Prostate gland (tissue), 2 donors: ENCODE measurements around the gene ITGAV. TPM values are rescaled to one million over a fixed set of nuclear protein-coding genes. Genes with fewer than 3 reads are reported as not detected.

ENCODE experiments used
- DNase-seq: peaks from one replicate; pipeline ENCODE4 v3.0.0-alpha.2; 2019; ENCODE audit warnings: low spot score
- H3K27ac ChIP-seq, 2 donors: fragments of 200-600 bp; sonication (generic); 2 replicates each; pipeline ENCODE4 v1.5.1; 2017 to 2019
- H3K27me3 ChIP-seq: fragments of 200-600 bp; sonication (generic); replicated peaks from 2 replicates; pipeline ENCODE4 v1.5.1; 2019; ENCODE audit not compliant: insufficient read depth
- H3K36me3 ChIP-seq, 2 donors: fragments of 200-600 bp; sonication (generic); 1 replicate in 1 of 2; 2 replicates in 1 of 2; pipeline versions ENCODE4 v1.5.1 to v1.8.1; 2017 to 2019
- H3K4me1 ChIP-seq: fragments of 200-600 bp; sonication (generic); replicated peaks from 2 replicates; pipeline ENCODE4 v1.5.1; 2019
- H3K4me3 ChIP-seq, 2 donors: fragments of 200-600 bp; sonication (generic); 2 replicates each; pipeline ENCODE4 v1.5.1; 2017 to 2019
- H3K9me3 ChIP-seq: fragments of 200-600 bp; sonication (generic); 2 replicates; pipeline ENCODE4 v1.5.1; 2017
- CTCF ChIP-seq, 4 experiments: fragments of 200-600 bp in 2 of 4; fragments of 450-650 bp in 2 of 4; sonication (generic) in 2 of 4; IDR thresholded peaks; 1 replicate in 3 of 4; 2 replicates in 1 of 4; pipeline ENCODE4 v1.5.1; 2016 to 2019; ENCODE audit warnings: antibody characterized with exemption in 4 of 4, mild to moderate bottlenecking in 2 of 4, moderate library complexity in 2 of 4
- POLR2A ChIP-seq: fragments of 450-650 bp; IDR thresholded peaks from one replicate; pipeline ENCODE4 v1.6.1; 2016; ENCODE audit warnings: antibody characterized with exemption, mild to moderate bottlenecking
- POLR2AphosphoS5 ChIP-seq: sonication (generic); formaldehyde crosslinking; IDR thresholded peaks from one replicate; pipeline ENCODE4 v1.6.1; 2017; ENCODE audit warnings: antibody characterized with exemption
- WGBS: methylation state at CpG from one replicate; pipeline ENCODE4 v1.1.5; 2018; 5-methylcytosine and 5-hydroxymethylcytosine counted together
- intact Hi-C: fragments of 100-400 bp; cut with DNase I; formaldehyde crosslinking; loops from one replicate; pipeline ENCODE4 v1.14.2; 2022
- total RNA-seq, 2 donors: library from RNA; depleted of rRNA; stranded (reverse); fragments of >200 nt; gene quantifications; one replicate each; pipeline ENCODE4 v1.1.0, GENCODE V29; 2016

Gene ITGAV
- total RNA-seq, 2 donors from 2014 or later = 47.0 to 84.8 TPM

- Histone ChIP-seq H3K27ac (no peak overlapping the region), H3K4me1 (no peaks in the 10 kb centered on the region), H3K27me3 (no peaks in the 10 kb centered on the region), H3K4me3 (no peak overlapping the region), H3K36me3 (no peaks in the 10 kb centered on the region), H3K9me3 (no peaks in the 10 kb centered on the region)
- WGBS = 96% methylated on average over 6 of the region's 6 CpGs
- no peak for DNase-seq
- TF ChIP-seq POLR2A (no peak), CTCF (IDR thresholded peaks at IDR 0.05) (no peak), POLR2AphosphoS5 (no peak)
- intact Hi-C loops = no loop called here
Measured at GRCh38 chr2:186607660-186608324, 17.9 kb downstream of the ITGAV start.

DNA sequence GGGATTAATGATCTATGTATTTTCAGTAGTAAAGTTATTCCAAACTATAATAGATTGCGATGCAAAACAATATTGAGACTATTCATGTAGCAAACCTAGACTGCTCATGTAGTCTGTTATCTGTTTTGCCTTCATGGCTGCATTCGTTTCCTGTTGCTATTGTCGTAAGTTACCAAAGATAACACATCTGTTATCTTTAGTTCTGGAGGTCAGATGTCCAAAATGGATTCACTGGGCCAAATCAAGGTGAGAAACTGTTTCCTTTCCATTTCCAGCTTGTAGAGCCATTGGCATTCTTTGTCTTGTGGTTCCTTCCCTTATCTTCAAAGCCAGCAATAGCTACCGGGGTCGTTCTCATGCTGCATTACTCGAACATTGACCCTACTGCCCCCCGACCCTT is 20.9 kb downstream of the ITGAV start:
- H3K9me3 ChIP-seq = no peaks in the 10 kb centered on the region
- TF ChIP-seq POLR2AphosphoS5 (no peak), POLR2A (no peak), CTCF (IDR thresholded peaks at IDR 0.05) (no peak)
- DNase-seq = no peak
- no peaks in the 10 kb centered on the region for H3K4me1 ChIP-seq
- H3K27ac ChIP-seq = no peak overlapping the region
- intact Hi-C loops = no loop called here
- WGBS = 81% methylated on average over 7 of the region's 7 CpGs
- no peak overlapping the region for H3K4me3 ChIP-seq
- H3K36me3 ChIP-seq = no peaks in the 10 kb centered on the region
- no peaks in the 10 kb centered on the region for H3K27me3 ChIP-seq

GRCh38 chr2:186611526-186611925 is 21.7 kb downstream of the ITGAV start:
- no peaks in the 10 kb centered on the region for H3K27me3 ChIP-seq
- H3K4me3 ChIP-seq = no peak overlapping the region
- no peaks in the 10 kb centered on the region for H3K36me3 ChIP-seq
- H3K4me1 ChIP-seq = no peaks in the 10 kb centered on the region
- H3K27ac ChIP-seq = no peak overlapping the region
- intact Hi-C loops = no loop called here
- H3K9me3 ChIP-seq = no peaks in the 10 kb centered on the region
- DNase-seq = no peak
- WGBS = 85% methylated on average over 2 of the region's 2 CpGs
- no peak for TF ChIP-seq POLR2AphosphoS5
- no peak for TF ChIP-seq POLR2A
- TF ChIP-seq CTCF (IDR thresholded peaks at IDR 0.05) = no peak

GRCh38 chr2:186612026-186612425 is 22.2 kb downstream of the ITGAV start:
- Histone ChIP-seq H3K27ac (no peak overlapping the region), H3K4me3 (no peak overlapping the region), H3K27me3 (no peaks in the 10 kb centered on the region), H3K36me3 (no peaks in the 10 kb centered on the region), H3K9me3 (no peaks in the 10 kb centered on the region), H3K4me1 (no peaks in the 10 kb centered on the region)
- no peak for DNase-seq
- intact Hi-C loops = no loop called here
- 97% methylated on average over 2 of the region's 2 CpGs for WGBS
- TF ChIP-seq POLR2AphosphoS5 (no peak), CTCF (IDR thresholded peaks at IDR 0.05) (no peak), POLR2A (no peak)
